Measurements from ENCODE around the gene SCMH1. TPM values are rescaled to one million over a fixed set of nuclear protein-coding genes. Genes with fewer than 3 reads are reported as not detected.

The SCMH1 gene
- total and polyA plus RNA-seq, 9 donors, result 32.8 to 80.2 (median 49.8) TPM

- TF ChIP-seq EP300 (IDR thresholded peaks at IDR 0.05), result no peak
- TF ChIP-seq, protein P1, sequence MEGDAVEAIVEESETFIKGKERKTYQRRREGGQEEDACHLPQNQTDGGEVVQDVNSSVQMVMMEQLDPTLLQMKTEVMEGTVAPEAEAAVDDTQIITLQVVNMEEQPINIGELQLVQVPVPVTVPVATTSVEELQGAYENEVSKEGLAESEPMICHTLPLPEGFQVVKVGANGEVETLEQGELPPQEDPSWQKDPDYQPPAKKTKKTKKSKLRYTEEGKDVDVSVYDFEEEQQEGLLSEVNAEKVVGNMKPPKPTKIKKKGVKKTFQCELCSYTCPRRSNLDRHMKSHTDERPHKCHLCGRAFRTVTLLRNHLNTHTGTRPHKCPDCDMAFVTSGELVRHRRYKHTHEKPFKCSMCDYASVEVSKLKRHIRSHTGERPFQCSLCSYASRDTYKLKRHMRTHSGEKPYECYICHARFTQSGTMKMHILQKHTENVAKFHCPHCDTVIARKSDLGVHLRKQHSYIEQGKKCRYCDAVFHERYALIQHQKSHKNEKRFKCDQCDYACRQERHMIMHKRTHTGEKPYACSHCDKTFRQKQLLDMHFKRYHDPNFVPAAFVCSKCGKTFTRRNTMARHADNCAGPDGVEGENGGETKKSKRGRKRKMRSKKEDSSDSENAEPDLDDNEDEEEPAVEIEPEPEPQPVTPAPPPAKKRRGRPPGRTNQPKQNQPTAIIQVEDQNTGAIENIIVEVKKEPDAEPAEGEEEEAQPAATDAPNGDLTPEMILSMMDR (IDR thresholded peaks at IDR 0.05), result no peak
- TF ChIP-seq POLR2A (IDR thresholded peaks at IDR 0.05), result no peak
- H3K4me1 ChIP-seq (ENCODE audit: insufficient read depth), result no peaks in the 10 kb centered on the region
- intact Hi-C loops (cut with DNase I), result no loop called here
- H3K36me3 ChIP-seq, result no peaks in the 10 kb centered on the region
- H3K27me3 ChIP-seq, result no peaks in the 10 kb centered on the region
- H3K9me3 ChIP-seq, result no peaks in the 10 kb centered on the region
- no peak overlapping the region for H3K4me3 ChIP-seq
- no peak overlapping the region for H3K27ac ChIP-seq
- 66 to 73% (median 67%) methylated on average over 4 of the region's 4 CpGs for WGBS, 3 donors
- no peak for DNase-seq
These were observed 90.3 kb downstream of the SCMH1 start for GRCh38 chr1:41151846-41152245.

- no peaks in the 10 kb centered on the region for H3K4me1 ChIP-seq (ENCODE audit: insufficient read depth)
- TF ChIP-seq POLR2A (IDR thresholded peaks at IDR 0.05) (no peak), EP300 (IDR thresholded peaks at IDR 0.05) (no peak)
- TF ChIP-seq, protein P1 (IDR thresholded peaks at IDR 0.05), result no peak
- WGBS, 3 donors, result 52 to 79% (median 70%) methylated on average over 2 of the region's 2 CpGs
These were observed 92.5 kb downstream of the SCMH1 start for GRCh38 chr1:41149570-41149969.

DNA sequence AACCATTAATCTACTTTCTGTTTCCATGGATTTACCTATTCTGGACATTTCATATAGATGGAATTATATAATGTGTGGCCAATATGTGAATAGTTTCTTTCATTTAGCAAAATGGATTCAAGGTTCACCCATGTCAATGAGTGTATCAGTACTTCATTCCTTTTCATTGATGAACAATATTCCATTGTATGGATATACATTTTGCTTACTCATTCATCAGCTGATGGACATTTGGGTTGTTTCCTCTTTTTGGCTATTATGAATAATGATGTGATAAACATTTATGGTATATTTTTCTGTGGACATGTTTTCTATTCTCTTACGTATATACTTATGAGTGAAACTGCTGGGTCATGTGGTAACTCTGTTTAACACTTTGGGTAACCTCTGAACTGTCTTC lies 97.8 kb downstream of the SCMH1 start:
- H3K27ac ChIP-seq, result no peak overlapping the region
- no peaks in the 10 kb centered on the region for H3K36me3 ChIP-seq
- peaks cover 3 to 4% of the 10 kb centered on the region in 2 donors for H3K9me3 ChIP-seq
- TF ChIP-seq, protein P1 (IDR thresholded peaks at IDR 0.05), result no peak
- TF ChIP-seq EP300 (IDR thresholded peaks at IDR 0.05) (no peak), POLR2A (IDR thresholded peaks at IDR 0.05) (no peak)
- H3K4me3 ChIP-seq, result no peak overlapping the region
- no peaks in the 10 kb centered on the region for H3K4me1 ChIP-seq (ENCODE audit: insufficient read depth)
- intact Hi-C loops (cut with DNase I), result no loop called here
- DNase-seq, result no peak
- H3K27me3 ChIP-seq, result no peaks in the 10 kb centered on the region
- WGBS, 3 donors, result 95 to 100% (median 98%) methylated on average over 1 of the region's 1 CpG

More at GRCh38 chr1:41149570-41149969, 92.5 kb downstream of the SCMH1 start:
- Histone ChIP-seq H3K4me3 (no peak overlapping the region), H3K27ac (no peak overlapping the region), H3K36me3 (no peaks in the 10 kb centered on the region), H3K9me3 (no peaks in the 10 kb centered on the region), H3K27me3 (no peaks in the 10 kb centered on the region)
- no peak for DNase-seq
- intact Hi-C loops (cut with DNase I), result no loop called here

DNA sequence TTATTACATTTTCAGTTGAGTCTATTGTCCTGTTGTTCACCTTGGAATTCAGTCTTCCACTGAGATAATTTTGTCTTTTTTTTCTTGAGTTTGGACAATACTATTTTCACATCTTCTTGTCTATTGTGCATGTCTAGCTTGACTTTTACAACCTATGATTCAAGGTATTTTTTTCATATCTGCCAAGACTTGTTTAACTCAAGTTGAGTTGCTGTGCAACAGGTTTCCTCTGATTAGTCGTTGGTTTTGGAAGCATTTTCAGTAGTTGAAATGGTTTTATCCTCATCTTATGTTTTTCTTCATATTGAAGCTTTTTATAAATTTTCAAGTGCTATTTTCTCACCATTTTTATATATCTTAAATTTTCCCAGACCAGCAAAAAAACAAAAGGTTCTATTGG lies 103.6 kb downstream of the SCMH1 start:
- no peak for DNase-seq
- TF ChIP-seq, protein P1 (IDR thresholded peaks at IDR 0.05), result no peak
- TF ChIP-seq EP300 (IDR thresholded peaks at IDR 0.05), result no peak
- TF ChIP-seq POLR2A (IDR thresholded peaks at IDR 0.05), result no peak
- no peaks in the 10 kb centered on the region for H3K27me3 ChIP-seq
- 94 to 100% (median 100%) methylated on average over 1 of the region's 1 CpG for WGBS, 3 donors
- H3K9me3 ChIP-seq, result peaks cover 3 to 4% of the 10 kb centered on the region in 2 donors
- no peak overlapping the region for H3K4me3 ChIP-seq
- intact Hi-C loops (cut with DNase I), result no loop called here
- H3K36me3 ChIP-seq, result no peaks in the 10 kb centered on the region
- no peak overlapping the region for H3K27ac ChIP-seq
- H3K4me1 ChIP-seq (ENCODE audit: insufficient read depth), result no peaks in the 10 kb centered on the region
